ENCODE results near the gene BRINP1. TPM values are rescaled to one million over a fixed set of nuclear protein-coding genes. Genes with fewer than 3 reads are reported as not detected.

The BRINP1 gene, protein sequence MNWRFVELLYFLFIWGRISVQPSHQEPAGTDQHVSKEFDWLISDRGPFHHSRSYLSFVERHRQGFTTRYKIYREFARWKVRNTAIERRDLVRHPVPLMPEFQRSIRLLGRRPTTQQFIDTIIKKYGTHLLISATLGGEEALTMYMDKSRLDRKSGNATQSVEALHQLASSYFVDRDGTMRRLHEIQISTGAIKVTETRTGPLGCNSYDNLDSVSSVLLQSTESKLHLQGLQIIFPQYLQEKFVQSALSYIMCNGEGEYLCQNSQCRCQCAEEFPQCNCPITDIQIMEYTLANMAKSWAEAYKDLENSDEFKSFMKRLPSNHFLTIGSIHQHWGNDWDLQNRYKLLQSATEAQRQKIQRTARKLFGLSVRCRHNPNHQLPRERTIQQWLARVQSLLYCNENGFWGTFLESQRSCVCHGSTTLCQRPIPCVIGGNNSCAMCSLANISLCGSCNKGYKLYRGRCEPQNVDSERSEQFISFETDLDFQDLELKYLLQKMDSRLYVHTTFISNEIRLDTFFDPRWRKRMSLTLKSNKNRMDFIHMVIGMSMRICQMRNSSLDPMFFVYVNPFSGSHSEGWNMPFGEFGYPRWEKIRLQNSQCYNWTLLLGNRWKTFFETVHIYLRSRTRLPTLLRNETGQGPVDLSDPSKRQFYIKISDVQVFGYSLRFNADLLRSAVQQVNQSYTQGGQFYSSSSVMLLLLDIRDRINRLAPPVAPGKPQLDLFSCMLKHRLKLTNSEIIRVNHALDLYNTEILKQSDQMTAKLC
- not detected for total RNA-seq

DNA sequence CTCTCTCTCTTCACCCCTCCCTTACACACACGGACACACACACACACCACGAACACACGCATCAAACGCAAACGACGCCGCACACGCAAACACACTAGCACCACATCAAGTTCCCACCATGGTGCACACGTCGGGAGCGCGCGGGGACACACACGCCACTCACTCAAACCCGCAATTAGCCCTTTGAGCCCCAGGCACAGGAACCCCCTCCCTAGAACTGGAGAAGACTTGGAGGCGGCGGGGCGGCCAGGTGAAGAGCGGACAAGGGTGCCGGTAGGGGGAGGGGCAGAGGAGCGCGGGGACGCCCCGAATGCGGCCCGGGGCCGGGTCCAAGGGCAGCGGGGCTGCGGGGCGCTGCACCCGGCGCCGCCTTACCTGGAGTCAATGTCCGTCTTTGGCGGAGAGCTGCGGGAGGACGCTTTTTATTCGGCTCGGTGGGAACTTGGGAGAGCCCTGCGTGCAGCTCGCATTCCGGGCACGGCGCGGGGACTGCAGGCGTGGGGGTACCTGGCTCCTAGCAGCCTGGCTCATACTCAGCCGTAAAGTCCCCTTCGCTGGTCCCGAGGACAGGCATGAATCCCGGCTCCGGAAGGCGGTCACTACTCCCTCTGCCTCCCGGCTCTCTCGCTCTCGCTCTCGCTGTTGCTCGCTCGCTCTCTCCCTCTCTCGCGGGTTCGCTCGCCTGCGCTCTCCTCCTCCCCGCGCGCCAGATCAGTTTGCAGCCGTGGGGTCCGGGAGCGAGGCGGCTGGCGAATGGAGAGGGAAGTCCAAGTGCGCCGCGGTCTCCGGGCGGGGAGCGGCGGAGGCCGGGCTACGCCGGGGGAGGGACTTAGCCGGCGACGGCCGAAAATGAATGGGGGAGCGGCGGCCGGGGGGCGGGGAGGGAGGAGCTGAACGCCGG, at the start of gene BRINP1:
Gene BRINP1 (minus strand): TSS at position 755 of the 901 bp plus-strand sequence. CDS start 56,080 bp downstream, outside the sequence.
- CTCF ChIA-PET, result no interaction called here
- Mint-ChIP-seq H3K4me1 (ENCODE audit: low read depth) (peaks cover 6% of the 10 kb centered on the region), H3K36me3 (ENCODE audit: low read depth) (peaks cover 3% of the 10 kb centered on the region), H3K27ac (no peak within 1 kb of the TSS), H3K4me3 (no peak within 1 kb of the TSS), H3K9me3 (peaks cover 9% of the 10 kb centered on the region), H3K27me3 (ENCODE audit: low read depth) (peaks cover 48% of the 10 kb centered on the region)
- intact Hi-C loops (cut with micrococcal nuclease), result loop anchor here (10.0 kb wide), 1 partner anchor 1204 kb away; no protein-coding TSS in a partner anchor
- no peak for DNase-seq

DNA sequence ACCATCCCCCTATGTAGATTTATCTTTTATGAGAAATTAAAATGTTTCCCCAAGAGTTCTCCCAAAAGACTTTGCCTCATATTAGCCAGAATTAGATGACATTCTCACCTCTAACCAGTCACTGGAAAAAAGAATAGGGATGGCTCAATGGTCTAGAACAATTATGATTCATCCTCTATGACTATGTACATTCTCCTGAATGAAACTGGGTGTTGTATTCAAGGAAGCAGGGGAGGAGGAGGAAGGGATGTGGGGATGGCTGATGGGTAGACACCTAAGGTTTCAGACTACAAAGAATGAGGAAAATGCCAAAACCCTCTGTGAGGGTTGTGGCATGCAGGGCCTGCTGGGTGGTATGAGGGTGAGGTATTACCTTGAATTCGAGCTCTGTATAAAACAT, 49.5 kb upstream of the BRINP1 start:
- H3K4me1 Mint-ChIP-seq (ENCODE audit: low read depth), result no peaks in the 10 kb centered on the region
- H3K27ac Mint-ChIP-seq, result no peak overlapping the region
- H3K4me3 Mint-ChIP-seq, result no peak overlapping the region
- H3K27me3 Mint-ChIP-seq (ENCODE audit: low read depth), result no peaks in the 10 kb centered on the region
- CTCF ChIA-PET, result interaction anchor here (0.8 kb wide), 1 partner anchor 22 kb away, joined by 3 read pairs; no protein-coding TSS in a partner anchor
- H3K9me3 Mint-ChIP-seq, result peaks cover 1% of the 10 kb centered on the region
- no peaks in the 10 kb centered on the region for H3K36me3 Mint-ChIP-seq (ENCODE audit: low read depth)
- intact Hi-C loops (cut with micrococcal nuclease), result no loop called here
- no peak for DNase-seq

DNA sequence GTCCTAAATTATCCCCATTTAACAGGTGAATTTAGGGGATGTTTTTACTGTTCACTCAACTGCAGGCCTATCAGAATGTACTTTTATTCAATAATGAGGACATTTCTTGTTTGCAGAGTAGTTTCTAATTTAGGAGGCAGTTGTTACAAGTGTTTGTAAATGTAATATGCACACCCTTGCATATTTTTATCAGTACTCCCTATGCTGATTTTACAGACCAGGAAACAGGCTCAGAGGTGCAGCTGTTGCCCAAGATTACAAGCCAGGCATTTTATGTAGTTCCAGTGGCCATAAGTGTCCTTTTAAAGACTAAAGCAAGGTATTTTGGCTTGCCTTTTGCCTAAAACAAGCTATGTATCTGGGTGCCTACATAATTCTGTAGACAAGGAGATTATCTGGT, 47.6 kb upstream of the BRINP1 start:
- H3K4me1 Mint-ChIP-seq (ENCODE audit: low read depth), result no peaks in the 10 kb centered on the region
- H3K27me3 Mint-ChIP-seq (ENCODE audit: low read depth), result no peaks in the 10 kb centered on the region
- H3K27ac Mint-ChIP-seq, result no peak overlapping the region
- intact Hi-C loops (cut with micrococcal nuclease), result no loop called here
- DNase-seq, result no peak
- H3K36me3 Mint-ChIP-seq (ENCODE audit: low read depth), result no peaks in the 10 kb centered on the region
- no peak overlapping the region for H3K4me3 Mint-ChIP-seq
- no peaks in the 10 kb centered on the region for H3K9me3 Mint-ChIP-seq
- CTCF ChIA-PET, result no interaction called here

DNA sequence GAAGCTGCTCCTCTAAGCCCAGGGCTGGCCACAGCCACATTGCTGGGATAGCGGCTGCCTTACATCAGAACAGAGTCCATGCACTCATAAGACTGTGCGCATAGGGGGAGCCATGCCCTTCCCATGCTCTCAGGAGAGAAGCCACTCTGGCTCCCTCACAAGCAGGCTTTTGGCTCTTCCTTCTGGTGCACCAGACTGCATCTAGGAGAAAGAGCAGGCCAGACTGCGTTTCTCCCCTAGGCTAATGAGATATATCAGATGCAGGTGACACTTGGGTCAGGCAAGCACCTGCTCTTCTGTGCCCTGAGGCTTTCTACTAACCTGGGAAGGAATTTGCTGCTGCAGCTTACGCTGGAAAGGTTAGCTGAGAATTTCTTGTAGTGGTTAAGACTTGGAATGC, 43.2 kb upstream of the BRINP1 start:
- H3K36me3 Mint-ChIP-seq (ENCODE audit: low read depth), result no peaks in the 10 kb centered on the region
- H3K4me3 Mint-ChIP-seq, result no peak overlapping the region
- H3K9me3 Mint-ChIP-seq, result peaks cover 3% of the 10 kb centered on the region
- H3K27ac Mint-ChIP-seq, result no peak overlapping the region
- intact Hi-C loops (cut with micrococcal nuclease), result no loop called here
- CTCF ChIA-PET, result no interaction called here
- no peak for DNase-seq
- H3K4me1 Mint-ChIP-seq (ENCODE audit: low read depth), result no peaks in the 10 kb centered on the region
- no peaks in the 10 kb centered on the region for H3K27me3 Mint-ChIP-seq (ENCODE audit: low read depth)

DNA sequence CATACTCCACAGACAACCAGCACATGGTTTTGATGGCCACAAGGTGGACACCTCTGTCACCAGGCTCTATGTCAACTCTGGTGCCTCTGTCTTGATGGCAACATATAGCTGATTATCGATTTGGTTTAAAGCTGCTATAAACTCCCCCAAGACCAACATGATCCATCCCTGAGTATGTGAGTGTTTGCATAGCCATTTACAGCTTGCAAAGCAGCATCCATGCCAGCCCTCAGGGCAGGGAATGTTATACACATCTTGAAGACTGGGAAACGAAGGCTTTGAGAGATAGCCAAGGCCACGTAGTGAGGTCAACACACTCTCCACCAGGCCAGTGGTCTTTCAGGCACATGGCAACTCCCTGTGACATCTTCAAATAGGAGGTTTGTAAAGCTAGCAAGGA, 40.3 kb upstream of the BRINP1 start:
- Mint-ChIP-seq H3K27me3 (ENCODE audit: low read depth) (no peaks in the 10 kb centered on the region), H3K27ac (no peak overlapping the region), H3K4me1 (ENCODE audit: low read depth) (no peaks in the 10 kb centered on the region), H3K36me3 (ENCODE audit: low read depth) (no peaks in the 10 kb centered on the region), H3K4me3 (no peak overlapping the region), H3K9me3 (peaks cover 3% of the 10 kb centered on the region)
- CTCF ChIA-PET, result no interaction called here
- intact Hi-C loops (cut with micrococcal nuclease), result no loop called here
- DNase-seq, result no peak

DNA sequence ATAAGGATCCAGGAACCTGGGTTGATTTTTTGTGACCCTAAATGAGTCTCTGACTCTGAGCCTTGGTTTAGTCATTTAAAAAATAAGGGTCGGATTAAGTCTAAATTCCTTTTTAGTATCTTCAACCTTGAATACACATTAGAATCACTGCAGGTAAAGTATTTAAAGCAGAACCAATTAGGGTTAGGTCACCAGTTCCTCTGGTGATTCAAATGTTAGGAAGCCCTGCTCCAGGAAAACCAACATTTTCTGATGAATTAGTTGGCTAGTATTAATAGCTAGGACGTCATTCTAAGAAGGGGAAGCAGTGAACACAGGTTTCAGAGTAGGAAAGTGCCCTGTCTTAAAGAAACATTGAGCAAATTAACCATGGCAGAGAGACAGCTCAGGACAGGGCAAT, 31.4 kb upstream of the BRINP1 start:
- Mint-ChIP-seq H3K27ac (no peak overlapping the region), H3K4me1 (ENCODE audit: low read depth) (no peaks in the 10 kb centered on the region), H3K9me3 (no peaks in the 10 kb centered on the region), H3K36me3 (ENCODE audit: low read depth) (no peaks in the 10 kb centered on the region), H3K4me3 (no peak overlapping the region), H3K27me3 (ENCODE audit: low read depth) (no peaks in the 10 kb centered on the region)
- intact Hi-C loops (cut with micrococcal nuclease), result no loop called here
- CTCF ChIA-PET, result no interaction called here
- no peak for DNase-seq

DNA sequence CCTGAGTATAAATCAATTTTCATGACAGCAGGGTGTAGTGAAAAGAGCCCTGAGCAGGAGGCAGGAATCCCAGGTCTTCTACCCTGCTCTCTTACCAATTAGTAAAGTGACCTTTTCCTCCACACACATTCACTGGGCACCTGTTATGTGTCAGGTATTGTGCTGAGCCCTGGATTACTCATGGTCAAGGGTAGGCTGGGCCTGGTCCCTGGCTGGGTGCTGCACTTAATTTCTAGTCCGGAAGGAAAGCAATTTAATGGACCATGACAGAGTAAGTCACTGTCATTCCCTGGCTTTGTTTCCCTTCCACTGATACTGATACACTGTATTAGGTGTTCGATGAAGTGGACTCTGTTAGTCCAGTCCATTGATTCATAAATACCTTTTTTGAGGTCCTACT, 29.1 kb upstream of the BRINP1 start:
- intact Hi-C loops (cut with micrococcal nuclease), result no loop called here
- Mint-ChIP-seq H3K27ac (no peak overlapping the region), H3K9me3 (no peaks in the 10 kb centered on the region), H3K4me1 (ENCODE audit: low read depth) (no peaks in the 10 kb centered on the region), H3K36me3 (ENCODE audit: low read depth) (no peaks in the 10 kb centered on the region), H3K27me3 (ENCODE audit: low read depth) (no peaks in the 10 kb centered on the region), H3K4me3 (no peak overlapping the region)
- CTCF ChIA-PET, result no interaction called here
- no peak for DNase-seq

DNA sequence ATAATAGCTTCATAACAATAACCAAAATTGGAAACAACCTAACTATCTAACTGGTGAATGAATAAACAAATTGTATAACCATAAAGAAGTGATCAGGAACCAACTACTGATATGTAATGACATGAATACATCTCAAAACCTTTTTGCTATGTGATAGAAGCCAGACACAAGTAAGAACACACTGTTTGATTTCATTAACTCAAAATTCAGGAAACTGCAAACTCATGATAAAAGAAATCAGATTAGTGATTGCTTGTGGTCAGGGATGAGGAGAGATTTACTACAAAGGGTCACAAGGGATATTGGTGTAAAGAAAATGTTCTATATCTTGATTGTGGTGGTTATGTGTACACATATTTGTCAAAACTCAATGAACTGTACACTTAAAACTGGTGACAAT, 22.6 kb upstream of the BRINP1 start:
- intact Hi-C loops (cut with micrococcal nuclease), result no loop called here
- Mint-ChIP-seq H3K27me3 (ENCODE audit: low read depth) (no peaks in the 10 kb centered on the region), H3K4me1 (ENCODE audit: low read depth) (no peaks in the 10 kb centered on the region), H3K27ac (no peak overlapping the region), H3K9me3 (peaks cover 1% of the 10 kb centered on the region), H3K4me3 (no peak overlapping the region), H3K36me3 (ENCODE audit: low read depth) (no peaks in the 10 kb centered on the region)
- no peak for DNase-seq
- CTCF ChIA-PET, result no interaction called here

DNA sequence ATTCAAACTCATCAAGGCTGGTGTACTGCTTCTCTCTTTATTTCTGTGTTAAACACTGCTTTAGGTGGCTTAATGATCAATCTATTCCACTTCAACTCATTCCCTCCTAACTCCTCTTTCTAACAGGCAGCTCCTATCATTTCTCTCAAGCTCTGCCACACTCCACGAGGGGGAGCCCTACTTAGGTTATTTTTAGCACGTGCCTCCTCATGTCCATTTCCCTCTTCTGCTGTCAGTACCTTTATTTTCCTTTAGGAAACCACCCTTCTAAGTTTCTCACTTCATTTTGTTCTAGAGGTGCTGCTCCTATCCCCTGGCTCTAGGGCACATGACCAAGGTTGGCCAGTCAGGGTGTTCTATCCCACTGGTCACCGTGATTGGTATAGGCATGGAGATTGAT, 6.7 kb upstream of the BRINP1 start:
- intact Hi-C loops (cut with micrococcal nuclease), result no loop called here

DNA sequence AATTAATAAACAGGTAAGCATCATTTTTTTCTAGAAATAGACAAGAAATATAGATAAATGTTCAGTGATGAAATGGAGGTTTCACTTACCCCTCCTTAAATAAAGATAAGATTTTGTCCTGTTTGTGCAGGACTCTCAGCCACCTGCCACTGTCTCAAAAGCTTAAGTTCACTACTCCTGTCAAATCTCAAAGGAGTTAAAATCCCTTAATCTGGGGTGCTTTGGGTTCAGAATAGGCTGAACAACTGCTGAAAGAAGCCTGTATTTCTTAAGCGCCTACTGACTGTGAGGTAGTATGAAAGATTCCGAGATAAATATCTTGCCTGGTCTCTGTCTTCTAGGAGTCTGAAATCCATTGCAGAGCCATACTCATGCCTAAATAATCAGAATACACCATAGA, 3.7 kb upstream of the BRINP1 start:
- CTCF ChIA-PET, result no interaction called here
- peaks cover 28% of the 10 kb centered on the region for H3K27me3 Mint-ChIP-seq (ENCODE audit: low read depth)
- intact Hi-C loops (cut with micrococcal nuclease), result no loop called here
- peaks cover 6% of the 10 kb centered on the region for H3K9me3 Mint-ChIP-seq
- H3K36me3 Mint-ChIP-seq (ENCODE audit: low read depth), result peaks cover 3% of the 10 kb centered on the region
- no peak for DNase-seq
- no peak overlapping the region for H3K4me3 Mint-ChIP-seq
- peaks cover 6% of the 10 kb centered on the region for H3K4me1 Mint-ChIP-seq (ENCODE audit: low read depth)
- no peak overlapping the region for H3K27ac Mint-ChIP-seq

More for the DNA sequence above, 6.7 kb upstream of the BRINP1 start:
- Mint-ChIP-seq H3K36me3 (ENCODE audit: low read depth) (peaks cover 3% of the 10 kb centered on the region), H3K4me3 (no peak overlapping the region), H3K27me3 (ENCODE audit: low read depth) (peaks cover 10% of the 10 kb centered on the region), H3K9me3 (peaks cover 3% of the 10 kb centered on the region), H3K4me1 (ENCODE audit: low read depth) (no peaks in the 10 kb centered on the region), H3K27ac (no peak overlapping the region)
- DNase-seq, result no peak
- CTCF ChIA-PET, result no interaction called here

DNA sequence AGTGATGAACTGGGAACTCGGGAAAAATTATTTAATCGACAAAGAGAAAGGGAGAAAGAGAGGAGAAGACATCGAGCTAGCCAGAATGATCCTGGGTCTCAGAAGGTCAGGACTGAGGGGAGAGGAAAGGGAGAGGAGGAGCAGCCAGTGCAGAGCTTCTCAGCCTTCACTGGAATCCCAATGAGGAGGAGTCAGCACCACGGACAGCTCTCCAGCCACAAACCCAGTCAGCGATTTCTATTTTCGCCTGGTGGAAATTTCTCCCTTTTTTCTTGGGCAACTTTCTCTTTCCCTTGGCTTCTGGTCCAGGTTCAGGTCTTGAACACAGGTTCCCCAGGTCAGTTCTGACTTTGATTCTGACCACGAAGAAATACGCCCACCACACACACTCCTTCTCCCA, 1.6 kb upstream of the BRINP1 start:
- Mint-ChIP-seq H3K9me3 (peaks cover 6% of the 10 kb centered on the region), H3K4me1 (ENCODE audit: low read depth) (peaks cover 6% of the 10 kb centered on the region), H3K27ac (no peak overlapping the region), H3K36me3 (ENCODE audit: low read depth) (peaks cover 3% of the 10 kb centered on the region), H3K27me3 (ENCODE audit: low read depth) (peaks cover 41% of the 10 kb centered on the region), H3K4me3 (no peak overlapping the region)
- DNase-seq, result peak; percentile 28
- intact Hi-C loops (cut with micrococcal nuclease), result no loop called here
- CTCF ChIA-PET, result no interaction called here

DNA sequence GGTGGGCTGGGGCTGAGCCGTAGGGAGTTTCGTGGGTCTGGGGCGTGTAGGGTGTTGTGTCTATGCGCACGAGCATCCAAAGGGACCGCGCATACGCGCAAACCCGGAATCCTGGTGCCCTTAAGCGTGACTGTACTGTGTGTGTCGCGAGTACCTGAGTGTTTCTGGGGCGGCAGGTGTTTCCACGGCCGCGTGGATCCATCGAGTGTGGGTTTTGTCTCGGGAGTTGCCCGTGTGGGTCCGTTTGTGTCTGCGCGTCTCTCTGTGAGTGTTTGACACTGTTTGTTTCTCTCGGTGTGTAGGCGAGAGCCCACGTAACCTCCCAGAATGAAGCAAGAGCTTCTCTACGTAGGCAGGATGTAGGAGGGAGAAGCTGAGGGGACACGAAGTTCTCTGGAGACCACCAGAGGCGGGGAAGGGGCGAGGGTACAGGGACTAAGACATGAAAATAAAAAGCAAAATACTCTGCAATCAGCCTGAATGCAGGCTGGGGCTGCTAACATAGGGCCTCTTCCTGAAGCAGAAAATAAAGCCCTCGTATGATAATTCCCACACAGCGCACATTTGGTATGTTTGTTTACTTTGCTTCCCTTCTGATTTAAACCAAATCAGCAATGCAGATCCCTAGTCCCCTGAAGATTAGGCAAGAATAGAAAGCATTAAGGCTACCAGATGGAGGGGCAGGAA, 588 bp upstream of the BRINP1 start:
- Mint-ChIP-seq H3K9me3 (peaks cover 9% of the 10 kb centered on the region), H3K4me1 (ENCODE audit: low read depth) (peaks cover 6% of the 10 kb centered on the region), H3K36me3 (ENCODE audit: low read depth) (peaks cover 3% of the 10 kb centered on the region), H3K4me3 (no peak overlapping the region), H3K27me3 (ENCODE audit: low read depth) (peaks cover 48% of the 10 kb centered on the region), H3K27ac (no peak overlapping the region)
- DNase-seq, result no peak
- CTCF ChIA-PET, result no interaction called here
- intact Hi-C loops (cut with micrococcal nuclease), result loop anchor here (10.0 kb wide), 1 partner anchor 1205 kb away; no protein-coding TSS in a partner anchor
